ENCODE data around the gene LCMT1. TPM values are rescaled to one million over a fixed set of nuclear protein-coding genes. Genes with fewer than 3 reads are reported as not detected.

LCMT1 gene
- total and polyA plus RNA-seq, 2 of the 13 experiments (the other 11 are each of a cell fraction or from before 2014, with no cell fraction given), result 41.2 to 48.7 TPM

DNA sequence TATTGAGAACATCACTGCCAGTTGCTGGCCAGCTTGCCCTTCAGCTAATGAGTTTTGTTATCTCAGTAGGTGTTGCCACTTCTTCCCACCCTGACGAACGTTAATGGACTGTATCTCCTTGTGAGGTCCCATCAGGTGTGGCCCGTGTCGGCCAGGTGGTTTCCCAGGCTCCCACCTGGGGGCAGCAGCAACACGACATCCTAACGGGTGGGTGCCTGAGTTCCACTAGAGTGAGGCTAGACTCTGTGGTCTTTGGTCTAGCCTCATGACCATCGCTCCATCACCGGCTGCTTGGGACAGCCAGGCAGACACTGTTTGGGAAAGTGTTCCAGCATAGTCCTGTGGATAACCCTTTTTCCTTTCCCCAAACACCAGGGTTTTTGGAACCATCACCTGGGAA lies 45.6 kb upstream of the LCMT1 start (continued):
- TF ChIP-seq, protein P1, sequence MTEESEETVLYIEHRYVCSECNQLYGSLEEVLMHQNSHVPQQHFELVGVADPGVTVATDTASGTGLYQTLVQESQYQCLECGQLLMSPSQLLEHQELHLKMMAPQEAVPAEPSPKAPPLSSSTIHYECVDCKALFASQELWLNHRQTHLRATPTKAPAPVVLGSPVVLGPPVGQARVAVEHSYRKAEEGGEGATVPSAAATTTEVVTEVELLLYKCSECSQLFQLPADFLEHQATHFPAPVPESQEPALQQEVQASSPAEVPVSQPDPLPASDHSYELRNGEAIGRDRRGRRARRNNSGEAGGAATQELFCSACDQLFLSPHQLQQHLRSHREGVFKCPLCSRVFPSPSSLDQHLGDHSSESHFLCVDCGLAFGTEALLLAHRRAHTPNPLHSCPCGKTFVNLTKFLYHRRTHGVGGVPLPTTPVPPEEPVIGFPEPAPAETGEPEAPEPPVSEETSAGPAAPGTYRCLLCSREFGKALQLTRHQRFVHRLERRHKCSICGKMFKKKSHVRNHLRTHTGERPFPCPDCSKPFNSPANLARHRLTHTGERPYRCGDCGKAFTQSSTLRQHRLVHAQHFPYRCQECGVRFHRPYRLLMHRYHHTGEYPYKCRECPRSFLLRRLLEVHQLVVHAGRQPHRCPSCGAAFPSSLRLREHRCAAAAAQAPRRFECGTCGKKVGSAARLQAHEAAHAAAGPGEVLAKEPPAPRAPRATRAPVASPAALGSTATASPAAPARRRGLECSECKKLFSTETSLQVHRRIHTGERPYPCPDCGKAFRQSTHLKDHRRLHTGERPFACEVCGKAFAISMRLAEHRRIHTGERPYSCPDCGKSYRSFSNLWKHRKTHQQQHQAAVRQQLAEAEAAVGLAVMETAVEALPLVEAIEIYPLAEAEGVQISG (CRISPR knock-in tag; IDR thresholded peaks at IDR 0.05), result peak; percentile 75
- TF ChIP-seq STAG1 (CRISPR knock-in tag; IDR thresholded peaks at IDR 0.05) (peak; percentile 63), XRCC5 (optimal IDR thresholded peaks at IDR 0.05; ENCODE audit: low read length) (peak; percentile 36), ZBTB7A (CRISPR knock-in tag; IDR thresholded peaks at IDR 0.05) (0 out of 2 replicates have a peak, but pooled peaks have one; percentile 62), ZNF607 (CRISPR knock-in tag; IDR thresholded peaks at IDR 0.05; ENCODE audit: borderline replicate concordance) (no peak; the same call in 1 of the 2 replicates), ZNF839 (CRISPR knock-in tag; IDR thresholded peaks at IDR 0.05; ENCODE audit: borderline replicate concordance) (0 out of 2 replicates have a peak, but pooled peaks have one; percentile 16), GABPA (IDR thresholded peaks at IDR 0.05; ENCODE audit: low read depth, low read length) (no peak), GABPA (CRISPR knock-in tag; IDR thresholded peaks at IDR 0.05; ENCODE audit: low read depth) (0 out of 2 replicates have a peak, but pooled peaks have one; percentile 11), ZNF652 (CRISPR knock-in tag; IDR thresholded peaks at IDR 0.05; ENCODE audit: borderline replicate concordance, low read depth) (no peak)
- TF ChIP-seq, protein P2, sequence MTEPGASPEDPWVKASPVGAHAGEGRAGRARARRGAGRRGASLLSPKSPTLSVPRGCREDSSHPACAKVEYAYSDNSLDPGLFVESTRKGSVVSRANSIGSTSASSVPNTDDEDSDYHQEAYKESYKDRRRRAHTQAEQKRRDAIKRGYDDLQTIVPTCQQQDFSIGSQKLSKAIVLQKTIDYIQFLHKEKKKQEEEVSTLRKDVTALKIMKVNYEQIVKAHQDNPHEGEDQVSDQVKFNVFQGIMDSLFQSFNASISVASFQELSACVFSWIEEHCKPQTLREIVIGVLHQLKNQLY (CRISPR knock-in tag; IDR thresholded peaks at IDR 0.05), result no peak
- TF ChIP-seq, protein P3, sequence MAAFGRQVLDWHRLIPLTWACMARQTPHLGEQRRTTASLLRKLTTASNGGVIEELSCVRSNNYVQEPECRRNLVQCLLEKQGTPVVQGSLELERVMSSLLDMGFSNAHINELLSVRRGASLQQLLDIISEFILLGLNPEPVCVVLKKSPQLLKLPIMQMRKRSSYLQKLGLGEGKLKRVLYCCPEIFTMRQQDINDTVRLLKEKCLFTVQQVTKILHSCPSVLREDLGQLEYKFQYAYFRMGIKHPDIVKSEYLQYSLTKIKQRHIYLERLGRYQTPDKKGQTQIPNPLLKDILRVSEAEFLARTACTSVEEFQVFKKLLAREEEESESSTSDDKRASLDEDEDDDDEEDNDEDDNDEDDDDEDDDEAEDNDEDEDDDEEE (CRISPR knock-in tag; IDR thresholded peaks at IDR 0.05), result no peak
- TF ChIP-seq, protein P4, sequence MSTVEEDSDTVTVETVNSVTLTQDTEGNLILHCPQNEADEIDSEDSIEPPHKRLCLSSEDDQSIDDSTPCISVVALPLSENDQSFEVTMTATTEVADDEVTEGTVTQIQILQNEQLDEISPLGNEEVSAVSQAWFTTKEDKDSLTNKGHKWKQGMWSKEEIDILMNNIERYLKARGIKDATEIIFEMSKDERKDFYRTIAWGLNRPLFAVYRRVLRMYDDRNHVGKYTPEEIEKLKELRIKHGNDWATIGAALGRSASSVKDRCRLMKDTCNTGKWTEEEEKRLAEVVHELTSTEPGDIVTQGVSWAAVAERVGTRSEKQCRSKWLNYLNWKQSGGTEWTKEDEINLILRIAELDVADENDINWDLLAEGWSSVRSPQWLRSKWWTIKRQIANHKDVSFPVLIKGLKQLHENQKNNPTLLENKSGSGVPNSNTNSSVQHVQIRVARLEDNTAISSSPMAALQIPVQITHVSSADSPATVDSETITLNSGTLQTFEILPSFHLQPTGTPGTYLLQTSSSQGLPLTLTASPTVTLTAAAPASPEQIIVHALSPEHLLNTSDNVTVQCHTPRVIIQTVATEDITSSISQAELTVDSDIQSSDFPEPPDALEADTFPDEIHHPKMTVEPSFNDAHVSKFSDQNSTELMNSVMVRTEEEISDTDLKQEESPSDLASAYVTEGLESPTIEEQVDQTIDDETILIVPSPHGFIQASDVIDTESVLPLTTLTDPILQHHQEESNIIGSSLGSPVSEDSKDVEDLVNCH (CRISPR knock-in tag; IDR thresholded peaks at IDR 0.05), result no peak
- TF ChIP-seq, protein P5, sequence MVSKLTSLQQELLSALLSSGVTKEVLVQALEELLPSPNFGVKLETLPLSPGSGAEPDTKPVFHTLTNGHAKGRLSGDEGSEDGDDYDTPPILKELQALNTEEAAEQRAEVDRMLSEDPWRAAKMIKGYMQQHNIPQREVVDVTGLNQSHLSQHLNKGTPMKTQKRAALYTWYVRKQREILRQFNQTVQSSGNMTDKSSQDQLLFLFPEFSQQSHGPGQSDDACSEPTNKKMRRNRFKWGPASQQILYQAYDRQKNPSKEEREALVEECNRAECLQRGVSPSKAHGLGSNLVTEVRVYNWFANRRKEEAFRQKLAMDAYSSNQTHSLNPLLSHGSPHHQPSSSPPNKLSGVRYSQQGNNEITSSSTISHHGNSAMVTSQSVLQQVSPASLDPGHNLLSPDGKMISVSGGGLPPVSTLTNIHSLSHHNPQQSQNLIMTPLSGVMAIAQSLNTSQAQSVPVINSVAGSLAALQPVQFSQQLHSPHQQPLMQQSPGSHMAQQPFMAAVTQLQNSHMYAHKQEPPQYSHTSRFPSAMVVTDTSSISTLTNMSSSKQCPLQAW (CRISPR knock-in tag; IDR thresholded peaks at IDR 0.05), result peak; percentile 25; the same call in 1 of the 2 replicates
- TF ChIP-seq, protein P6, sequence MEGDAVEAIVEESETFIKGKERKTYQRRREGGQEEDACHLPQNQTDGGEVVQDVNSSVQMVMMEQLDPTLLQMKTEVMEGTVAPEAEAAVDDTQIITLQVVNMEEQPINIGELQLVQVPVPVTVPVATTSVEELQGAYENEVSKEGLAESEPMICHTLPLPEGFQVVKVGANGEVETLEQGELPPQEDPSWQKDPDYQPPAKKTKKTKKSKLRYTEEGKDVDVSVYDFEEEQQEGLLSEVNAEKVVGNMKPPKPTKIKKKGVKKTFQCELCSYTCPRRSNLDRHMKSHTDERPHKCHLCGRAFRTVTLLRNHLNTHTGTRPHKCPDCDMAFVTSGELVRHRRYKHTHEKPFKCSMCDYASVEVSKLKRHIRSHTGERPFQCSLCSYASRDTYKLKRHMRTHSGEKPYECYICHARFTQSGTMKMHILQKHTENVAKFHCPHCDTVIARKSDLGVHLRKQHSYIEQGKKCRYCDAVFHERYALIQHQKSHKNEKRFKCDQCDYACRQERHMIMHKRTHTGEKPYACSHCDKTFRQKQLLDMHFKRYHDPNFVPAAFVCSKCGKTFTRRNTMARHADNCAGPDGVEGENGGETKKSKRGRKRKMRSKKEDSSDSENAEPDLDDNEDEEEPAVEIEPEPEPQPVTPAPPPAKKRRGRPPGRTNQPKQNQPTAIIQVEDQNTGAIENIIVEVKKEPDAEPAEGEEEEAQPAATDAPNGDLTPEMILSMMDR (CRISPR knock-in tag; IDR thresholded peaks at IDR 0.05), result peak; percentile 72
